Fibroblast of pulmonary artery (primary cell): ENCODE measurements around the gene GKAP1.
"Not testable (repeated sequence)": the region's sequence is repeated elsewhere in the genome, so short reads cannot be mapped to it uniquely, and the experiment has no call there.

Experiments
- DNase-seq: peaks from one replicate; pipeline ENCODE4 v3.0.0-alpha.2; 2010; ENCODE audit warnings: low read depth
- H3K4me3 ChIP-seq: replicated peaks from 2 replicates; pipeline ENCODE4 v1.5.1; 2011; ENCODE audit warnings: low read depth, mild to moderate bottlenecking, control low read depth, low read length, moderate library complexity
- CTCF ChIP-seq: IDR thresholded peaks from 2 replicates; pipeline ENCODE4 v1.5.1; 2011; ENCODE audit warnings: mild to moderate bottlenecking, control low read depth, low read length, inconsistent platforms; ENCODE audit errors: missing control alignments

Gene GKAP1

GRCh38 chr9:83715221-83715620, 102.3 kb downstream of the GKAP1 start:
- H3K4me3 ChIP-seq, result no peak overlapping the region
- no peak for TF ChIP-seq CTCF
- no peak for DNase-seq

- H3K4me3 ChIP-seq, result no peak overlapping the region
- DNase-seq, result peak; percentile 13
- peak; percentile 31 for TF ChIP-seq CTCF
Measured at GRCh38 chr9:83714329-83714728, 103.2 kb downstream of the GKAP1 start.

GRCh38 chr9:83708515-83709158, 108.9 kb downstream of the GKAP1 start:
- no peak for TF ChIP-seq CTCF
- peak overlapping the region; percentile 92 for H3K4me3 ChIP-seq
- peak; percentile 62 for DNase-seq

- peak within 1 kb of the TSS; percentile 92 for H3K4me3 ChIP-seq
- DNase-seq, result peak; percentile 96
- no peak for TF ChIP-seq CTCF
Measured at GRCh38 chr9:83707768-83708514, 109.6 kb downstream of the GKAP1 start, which contains the start of gene UBQLN1. Gene UBQLN1, minus strand, starts transcription at chr9:83707958. Its CDS starts 279 bp downstream, at chr9:83707679.

GRCh38 chr9:83707518-83707767, 110.1 kb downstream of the GKAP1 start:
- no peak for TF ChIP-seq CTCF
- DNase-seq, result no peak
- peak overlapping the region; percentile 92 for H3K4me3 ChIP-seq

DNA sequence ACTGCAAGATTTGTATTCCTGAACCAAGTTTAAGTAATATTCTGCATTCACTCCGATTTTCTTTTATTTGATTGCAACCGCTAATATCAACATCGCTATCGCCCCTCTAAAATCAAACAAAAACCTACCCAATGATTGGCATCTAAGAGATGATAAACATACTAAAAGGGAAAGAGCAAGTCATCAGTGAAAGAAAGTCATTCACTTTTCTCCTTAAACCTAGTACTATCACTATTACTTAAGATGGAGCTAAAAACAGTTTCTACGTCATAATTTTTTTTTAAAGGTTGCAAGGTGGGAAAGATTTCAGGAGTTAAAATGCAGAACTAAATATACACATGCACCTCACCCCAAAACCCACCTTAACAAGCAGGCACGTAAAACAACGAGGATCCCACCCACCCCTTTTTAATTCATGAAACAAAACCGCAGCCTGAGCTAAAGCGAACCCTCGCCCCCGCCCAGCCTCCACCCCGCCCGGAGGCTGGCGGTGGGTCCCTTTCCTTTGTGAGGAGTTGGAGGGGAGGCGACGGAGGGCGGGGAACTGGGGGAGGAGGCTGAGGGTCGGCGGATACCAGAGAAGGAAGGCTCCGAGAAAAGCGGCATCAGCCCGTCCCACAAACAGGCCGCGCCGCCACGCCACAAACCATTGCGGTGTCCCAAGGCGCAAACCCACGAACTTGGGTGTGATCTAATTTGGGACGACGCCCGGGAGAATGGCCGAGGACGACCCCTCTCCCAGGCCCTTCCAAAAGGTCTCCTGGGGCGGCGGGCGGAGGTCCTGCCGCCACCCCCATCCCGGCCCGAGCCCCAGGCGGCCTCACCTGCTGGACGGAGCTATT, 110.7 kb downstream of the GKAP1 start:
- DNase-seq, result peak; percentile 24
- no peak for TF ChIP-seq CTCF
- H3K4me3 ChIP-seq, result peak overlapping the region; percentile 92

- not testable (repeated sequence) for DNase-seq, H3K4me3 ChIP-seq
Measured at GRCh38 chr9:83705219-83705651, 112.3 kb downstream of the GKAP1 start.
